HG02884 (cell line): ENCODE measurements around the gene ANKAR.
"Not testable (repeated sequence)": the region's sequence is repeated elsewhere in the genome, so short reads cannot be mapped to it uniquely, and the experiment has no call there.

Source experiments
- ATAC-seq: cut with Tn5 transposase; IDR thresholded peaks from one replicate; pipeline ENCODE4 v1.9.1; 2021; ENCODE audit warnings: mild to moderate bottlenecking, moderate library complexity; ENCODE audit not compliant: unreplicated experiment

The ANKAR gene

GRCh38 chr2:189709501-189710221, 35.2 kb downstream of the ANKAR start:
- ATAC-seq: no peak

GRCh38 chr2:189717593-189717992, 43.1 kb downstream of the ANKAR start:
- not testable (repeated sequence) for ATAC-seq

GRCh38 chr2:189719571-189719970, 45.1 kb downstream of the ANKAR start:
- no peak for ATAC-seq

- no peak for ATAC-seq
These were observed 48.7 kb downstream of the ANKAR start for GRCh38 chr2:189723192-189723591.
